Measurements from ENCODE around the gene SMIM24. TPM values are rescaled to one million over a fixed set of nuclear protein-coding genes. Genes with fewer than 3 reads are reported as not detected.

Gene SMIM24
- total RNA-seq, 3 donors from 2014 or later, result 8.5 to 62.5 (median 41.8) TPM

- no peak for ATAC-seq
- DNase-seq, result peak in 1 of 3 donors; percentile 39
- H3K4me3 ChIP-seq, result no peak overlapping the region
- intact Hi-C loops (cut with DNase I, micrococcal nuclease), result no loop called here
- no peak for TF ChIP-seq CTCF (IDR thresholded peaks at IDR 0.05)
- no peaks in the 10 kb centered on the region for H3K9me3 ChIP-seq
- H3K4me1 ChIP-seq (ENCODE audit: low read depth), result no peaks in the 10 kb centered on the region
- peaks cover 5% of the 10 kb centered on the region for H3K36me3 ChIP-seq (ENCODE audit: low read depth)
Measured at GRCh38 chr19:3522421-3523360, 42.4 kb upstream of the SMIM24 start.

GRCh38 chr19:3521104-3521445 lies 40.8 kb upstream of the SMIM24 start:
- no peaks in the 10 kb centered on the region for H3K9me3 ChIP-seq
- no peaks in the 10 kb centered on the region for H3K4me1 ChIP-seq (ENCODE audit: low read depth)
- no peak for DNase-seq
- H3K4me3 ChIP-seq, result no peak overlapping the region
- no peak for ATAC-seq
- no peak for TF ChIP-seq CTCF (IDR thresholded peaks at IDR 0.05)
- intact Hi-C loops (cut with DNase I, micrococcal nuclease), result no loop called here
- no peaks in the 10 kb centered on the region for H3K36me3 ChIP-seq (ENCODE audit: low read depth)

GRCh38 chr19:3520166-3521103 lies 40.1 kb upstream of the SMIM24 start:
- DNase-seq (no peak), ATAC-seq (peak; percentile 45)
- Histone ChIP-seq H3K4me3 (no peak overlapping the region), H3K36me3 (ENCODE audit: low read depth) (no peaks in the 10 kb centered on the region), H3K9me3 (no peaks in the 10 kb centered on the region), H3K4me1 (ENCODE audit: low read depth) (no peaks in the 10 kb centered on the region)
- intact Hi-C loops (cut with DNase I, micrococcal nuclease), result no loop called here
- no peak for TF ChIP-seq CTCF (IDR thresholded peaks at IDR 0.05)

DNA sequence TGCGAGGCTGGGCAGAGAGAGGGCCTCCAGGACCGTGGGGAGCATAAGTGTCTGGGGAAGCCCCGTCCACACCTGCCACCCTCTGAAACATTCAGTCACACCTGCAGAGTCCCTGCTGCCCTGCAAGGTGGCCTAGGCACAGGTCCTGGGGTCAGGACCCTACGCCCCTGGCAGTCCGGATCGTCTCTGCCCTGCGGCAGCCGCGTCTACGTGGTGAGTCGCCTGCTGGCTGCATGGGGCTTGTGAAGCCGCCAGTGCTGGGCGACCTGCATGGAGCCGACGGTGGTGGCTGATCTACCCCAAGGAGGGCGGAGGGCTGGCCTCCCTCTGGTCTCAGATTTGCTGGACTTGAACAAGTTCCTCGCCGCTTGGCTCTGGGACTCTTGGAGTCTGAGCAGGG lies 38.8 kb upstream of the SMIM24 start:
- intact Hi-C loops (cut with DNase I, micrococcal nuclease), result no loop called here
- Histone ChIP-seq H3K4me1 (ENCODE audit: low read depth) (no peaks in the 10 kb centered on the region), H3K4me3 (no peak overlapping the region), H3K36me3 (ENCODE audit: low read depth) (no peaks in the 10 kb centered on the region), H3K9me3 (no peaks in the 10 kb centered on the region)
- DNase-seq, result no peak
- no peak for TF ChIP-seq CTCF (IDR thresholded peaks at IDR 0.05)
- no peak for ATAC-seq

GRCh38 chr19:3518659-3519058 lies 38.3 kb upstream of the SMIM24 start:
- H3K36me3 ChIP-seq (ENCODE audit: low read depth), result no peaks in the 10 kb centered on the region
- no peaks in the 10 kb centered on the region for H3K4me1 ChIP-seq (ENCODE audit: low read depth)
- H3K4me3 ChIP-seq, result no peak overlapping the region
- ATAC-seq (no peak), DNase-seq (no peak)
- no peaks in the 10 kb centered on the region for H3K9me3 ChIP-seq
- no peak for TF ChIP-seq CTCF (IDR thresholded peaks at IDR 0.05)
- intact Hi-C loops (cut with DNase I, micrococcal nuclease), result no loop called here

All from mucosa of descending colon (tissue), 3 donors.